ENCODE measurements around the gene WAS.
A peak's percentile ranks its signal among the peaks of the same experiment; 100 is the strongest.
"Not testable (repeated sequence)": the region's sequence is repeated elsewhere in the genome, so short reads cannot be mapped to it uniquely, and the experiment has no call there.

WAS gene

DNA sequence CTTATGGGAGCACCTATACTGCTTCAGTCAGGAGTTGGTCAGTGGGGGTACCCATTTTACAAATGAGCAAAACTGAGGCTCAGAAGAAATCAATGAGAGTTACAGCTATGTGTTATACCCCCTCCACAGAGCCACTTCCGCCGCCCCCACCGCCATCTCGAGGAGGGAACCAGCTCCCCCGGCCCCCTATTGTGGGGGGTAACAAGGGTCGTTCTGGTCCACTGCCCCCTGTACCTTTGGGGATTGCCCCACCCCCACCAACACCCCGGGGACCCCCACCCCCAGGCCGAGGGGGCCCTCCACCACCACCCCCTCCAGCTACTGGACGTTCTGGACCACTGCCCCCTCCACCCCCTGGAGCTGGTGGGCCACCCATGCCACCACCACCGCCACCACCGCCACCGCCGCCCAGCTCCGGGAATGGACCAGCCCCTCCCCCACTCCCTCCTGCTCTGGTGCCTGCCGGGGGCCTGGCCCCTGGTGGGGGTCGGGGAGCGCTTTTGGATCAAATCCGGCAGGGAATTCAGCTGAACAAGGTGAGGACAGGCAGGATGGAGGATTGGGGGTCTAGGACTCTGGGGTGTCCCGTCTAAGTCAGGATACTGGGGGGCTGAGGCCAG, 5.0 kb downstream of the WAS start:
- DNase-seq = no peak

DNA sequence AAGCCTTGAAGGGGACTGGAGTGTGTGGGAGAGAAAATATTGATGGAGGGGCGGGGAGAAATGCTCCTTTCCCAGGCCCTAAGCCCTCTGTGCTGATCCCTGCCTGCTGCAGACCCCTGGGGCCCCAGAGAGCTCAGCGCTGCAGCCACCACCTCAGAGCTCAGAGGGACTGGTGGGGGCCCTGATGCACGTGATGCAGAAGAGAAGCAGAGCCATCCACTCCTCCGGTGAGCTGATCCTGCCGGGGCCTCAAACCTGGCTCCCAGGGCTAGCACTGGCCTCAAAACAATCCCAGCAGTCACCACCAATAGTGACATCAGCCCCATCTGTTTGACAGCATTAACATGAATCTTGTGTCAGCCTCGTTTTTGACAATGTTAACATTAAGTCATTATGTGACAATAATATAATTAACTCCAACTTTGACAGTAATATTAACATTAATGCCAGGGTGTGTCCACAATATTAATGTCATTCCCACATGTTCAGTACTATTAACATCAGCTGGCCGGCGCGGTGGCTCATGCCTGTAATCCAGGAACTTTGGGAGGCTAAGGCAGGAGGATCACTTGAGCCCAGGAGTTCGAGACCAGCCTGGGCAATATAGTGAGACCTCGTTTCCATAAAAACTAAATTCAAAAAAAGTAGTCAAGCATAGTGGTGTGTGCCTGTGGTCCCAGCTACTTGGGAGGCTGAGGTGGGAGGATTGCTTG, 5.8 kb downstream of the WAS start:
- DNase-seq = no peak

DNA sequence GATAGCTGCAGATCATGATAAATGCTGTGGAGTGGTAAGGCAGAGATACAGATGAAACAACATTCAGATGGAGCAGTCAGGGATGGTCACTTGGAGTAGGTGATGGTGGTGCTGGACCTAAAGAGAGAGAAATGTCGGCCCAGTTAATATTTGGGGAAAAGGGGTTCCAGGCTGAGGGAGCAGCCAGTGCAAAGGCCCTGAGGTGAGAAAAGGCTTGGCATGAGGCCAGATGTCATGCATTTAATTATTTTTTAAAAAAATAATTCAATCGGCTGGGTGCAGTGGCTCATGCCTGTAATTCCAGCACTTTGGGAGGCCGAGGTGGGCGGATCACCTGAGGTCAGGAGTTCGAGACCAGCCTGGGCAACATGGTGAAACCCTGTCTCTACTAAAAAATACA, 8.1 kb downstream of the WAS start:
- DNase-seq = not testable (repeated sequence)

DNA sequence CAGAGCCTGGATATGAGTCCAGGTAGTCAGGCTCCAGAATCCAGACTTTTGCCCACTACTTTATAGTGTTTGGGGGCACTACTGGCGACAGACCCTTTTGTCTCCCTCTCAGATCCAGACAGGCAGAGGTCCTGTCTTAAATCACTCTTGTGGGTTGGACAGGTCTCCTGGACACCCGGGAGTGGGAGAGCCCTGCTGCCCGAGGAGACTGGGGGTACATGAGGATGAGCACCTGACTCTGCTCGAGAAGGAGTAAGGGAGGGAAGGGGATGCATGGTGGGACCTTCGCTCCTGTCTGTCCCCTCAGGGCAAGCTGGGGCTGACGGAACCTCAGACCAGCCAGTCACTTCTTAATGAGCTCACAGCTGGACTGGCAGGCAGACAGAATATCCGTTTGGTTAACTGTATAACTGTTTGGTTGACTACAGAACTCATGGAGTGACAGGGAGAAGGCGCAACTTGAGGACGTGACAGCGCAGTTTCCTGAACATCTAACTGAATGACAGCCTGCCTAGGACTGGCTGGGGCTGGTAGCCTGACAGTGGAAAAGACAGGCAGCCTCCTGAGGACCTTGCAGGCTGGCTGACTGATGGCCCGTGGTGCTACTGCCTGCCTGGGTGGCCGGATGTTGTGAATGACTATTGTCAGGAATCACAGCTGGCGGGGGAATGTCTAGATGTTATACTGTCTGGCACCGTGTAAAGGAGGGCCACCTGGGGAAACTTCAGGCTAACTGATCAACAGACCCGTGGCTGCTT, 11.4 kb downstream of the WAS start:
- DNase-seq = no peak

DNA sequence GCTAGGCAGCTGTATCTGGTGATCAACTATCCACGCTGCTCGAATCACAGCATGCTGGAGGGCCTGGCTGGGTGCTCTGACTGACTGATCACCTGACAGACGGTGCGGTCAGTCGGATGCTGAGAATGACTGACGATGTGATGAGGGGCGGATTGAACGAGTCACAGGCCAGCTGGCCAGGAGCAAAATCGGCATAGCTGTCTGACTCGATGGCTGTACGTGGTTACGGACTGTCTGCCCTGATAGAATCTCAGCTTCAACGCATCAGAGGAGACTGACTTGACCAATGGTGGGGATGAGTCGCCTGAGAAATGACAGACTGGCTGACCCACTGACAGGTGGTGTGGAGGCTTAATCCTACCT, 11.9 kb downstream of the WAS start:
- DNase-seq = no peak

DNA sequence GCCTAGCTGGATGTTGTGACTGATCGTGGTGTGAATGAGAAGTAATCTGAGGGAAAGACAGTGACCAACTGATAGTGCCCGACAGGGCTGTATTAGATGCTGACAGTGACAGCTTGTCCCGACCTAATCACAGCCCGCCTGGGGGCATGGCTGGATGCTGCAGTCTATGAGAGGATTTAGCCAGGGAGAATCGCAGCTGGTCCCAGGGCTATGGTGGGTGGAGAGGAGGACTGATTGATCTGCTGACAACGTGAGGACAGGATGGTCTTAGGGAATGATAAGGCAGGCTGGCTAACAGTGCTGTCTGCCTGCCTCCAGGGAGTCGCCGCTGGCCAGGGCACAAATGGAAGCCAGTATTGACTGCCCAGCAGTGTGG, 12.3 kb downstream of the WAS start:
- no peak for DNase-seq

DNA sequence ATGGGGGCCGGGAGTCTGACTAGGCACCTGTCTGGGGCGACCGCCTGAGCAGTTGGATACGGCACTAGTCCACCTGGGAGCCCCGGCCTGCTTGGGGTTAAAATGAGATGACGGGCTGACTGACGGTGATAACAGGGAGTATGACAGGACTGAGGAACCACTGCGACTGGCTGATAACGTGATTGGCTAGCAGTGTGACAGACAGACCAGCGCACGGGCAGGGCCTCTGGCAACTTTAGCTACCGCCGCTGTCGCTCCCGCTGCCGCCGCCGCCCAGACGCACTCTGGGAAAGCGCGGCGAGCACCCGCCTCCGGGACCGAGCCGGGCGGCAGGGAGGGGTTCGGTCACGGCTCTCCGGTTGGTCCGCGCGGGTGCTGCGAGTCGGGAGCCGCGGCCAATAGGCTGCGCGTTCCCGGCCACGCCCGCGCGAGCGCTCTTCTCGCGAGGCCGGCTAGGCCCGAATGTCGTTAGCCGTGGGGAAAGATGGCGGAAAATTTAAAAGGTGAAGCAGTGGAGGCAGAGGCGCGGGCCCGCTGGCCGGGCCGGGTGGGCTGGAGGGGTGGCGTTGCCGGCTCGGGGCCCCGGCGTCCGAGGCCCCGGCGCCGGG, 12.8 kb downstream of the WAS start, which contains the start of gene SUV39H1:
TSS of gene SUV39H1 (plus strand) at position 434 of the 608 bp plus-strand sequence. CDS start at position 485, 51 bp downstream.
- DNase-seq = peak; percentile 80

DNA sequence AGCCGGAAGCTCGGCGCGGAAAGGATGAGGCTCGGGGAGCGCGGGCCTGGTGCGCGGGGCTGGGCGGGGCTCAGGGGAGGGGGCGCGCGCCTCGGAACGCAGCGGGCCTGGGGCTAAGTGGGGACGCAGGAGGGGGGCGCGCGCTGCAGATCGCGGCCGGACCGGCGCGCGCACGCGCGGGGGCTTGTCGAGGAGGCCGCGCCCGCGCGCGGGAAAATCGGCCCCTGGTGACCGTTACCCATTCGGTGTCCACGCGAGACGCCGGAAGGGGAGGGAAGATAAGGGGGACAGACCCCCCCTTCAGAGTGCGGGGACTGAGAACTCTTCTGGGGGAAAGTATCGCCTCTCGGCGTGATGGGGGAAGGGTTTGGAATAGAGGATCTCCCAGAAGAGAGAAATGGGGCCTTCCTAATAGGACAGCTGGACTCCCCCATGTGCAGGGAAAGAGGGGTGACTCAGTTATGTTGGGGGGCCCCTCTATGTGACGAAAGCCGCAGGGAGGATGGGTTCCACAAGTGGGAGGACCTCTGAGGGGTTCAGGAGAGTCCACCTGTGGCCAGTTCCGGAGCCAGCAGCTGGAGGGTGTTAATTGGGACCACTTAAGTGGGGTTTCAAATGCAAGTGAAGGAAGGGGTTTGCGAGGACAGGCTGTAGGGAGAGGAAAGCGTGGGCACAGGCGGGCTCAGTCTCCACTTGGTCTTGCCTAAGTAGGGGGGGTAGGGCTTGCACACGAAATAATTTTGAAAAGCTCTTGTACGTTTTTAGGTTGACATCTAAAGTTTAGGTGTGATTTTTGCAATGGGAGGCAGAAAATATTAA, 13.5 kb downstream of the WAS start:
- no peak for DNase-seq

DNA sequence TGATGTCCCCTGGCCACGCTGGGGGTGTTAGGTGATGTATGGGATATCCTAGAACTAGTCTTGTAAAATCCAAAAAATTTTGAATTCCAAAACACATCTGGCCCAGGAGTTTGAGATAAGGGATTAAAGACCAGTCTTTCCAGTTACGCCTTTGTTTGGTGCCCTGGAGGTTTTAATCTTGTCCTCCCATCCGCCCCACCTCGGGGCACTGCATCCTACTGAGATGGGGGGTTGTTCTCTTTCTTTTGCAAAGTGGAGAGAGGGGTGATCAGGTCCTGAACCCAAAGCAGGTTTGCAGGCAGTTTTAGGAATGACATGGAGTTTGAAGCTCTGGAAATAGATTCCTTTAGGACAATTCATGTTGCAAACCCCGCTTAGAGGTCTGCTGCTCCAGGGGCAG, 14.7 kb downstream of the WAS start:
- no peak for DNase-seq

DNA sequence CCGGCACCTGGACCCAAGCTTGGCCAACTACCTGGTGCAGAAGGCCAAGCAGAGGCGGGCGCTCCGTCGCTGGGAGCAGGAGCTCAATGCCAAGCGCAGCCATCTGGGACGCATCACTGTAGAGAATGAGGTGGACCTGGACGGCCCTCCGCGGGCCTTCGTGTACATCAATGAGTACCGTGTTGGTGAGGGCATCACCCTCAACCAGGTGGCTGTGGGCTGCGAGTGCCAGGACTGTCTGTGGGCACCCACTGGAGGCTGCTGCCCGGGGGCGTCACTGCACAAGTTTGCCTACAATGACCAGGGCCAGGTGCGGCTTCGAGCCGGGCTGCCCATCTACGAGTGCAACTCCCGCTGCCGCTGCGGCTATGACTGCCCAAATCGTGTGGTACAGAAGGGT, 16.6 kb downstream of the WAS start:
- DNase-seq = no peak

DNA sequence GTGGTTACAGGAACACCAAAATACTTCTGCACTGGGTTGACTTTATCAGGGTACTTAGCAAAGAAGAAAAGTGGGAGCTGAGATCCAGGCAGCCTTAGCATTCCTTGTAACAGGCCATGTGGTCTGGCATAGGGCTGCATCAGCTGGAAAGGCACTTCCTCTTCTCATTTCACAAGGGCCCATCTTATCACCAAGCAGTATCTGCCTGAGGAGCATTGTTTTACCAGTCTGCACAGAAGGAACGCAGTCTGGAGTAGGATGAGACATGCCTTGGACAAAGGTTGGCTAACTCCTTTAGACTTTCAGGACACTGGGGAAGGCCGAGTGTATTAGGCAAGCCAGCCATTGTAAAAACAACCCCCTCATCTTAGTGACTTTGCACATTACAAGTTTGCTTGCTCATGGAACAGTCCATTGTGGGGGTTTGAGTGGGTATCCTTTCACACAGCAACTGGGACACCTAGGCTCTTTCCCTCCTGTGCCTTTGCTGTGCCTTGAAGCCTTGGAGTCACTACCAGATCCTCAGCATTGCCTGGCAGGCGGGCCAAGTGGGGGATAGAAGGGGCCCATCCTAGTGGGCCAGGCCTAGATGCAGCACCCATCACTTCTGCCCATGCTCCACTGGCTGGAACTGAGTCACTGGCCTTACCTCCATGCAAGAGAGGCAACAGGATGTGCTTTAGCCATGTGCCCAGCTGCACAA, 17.5 kb downstream of the WAS start:
- no peak for DNase-seq

DNA sequence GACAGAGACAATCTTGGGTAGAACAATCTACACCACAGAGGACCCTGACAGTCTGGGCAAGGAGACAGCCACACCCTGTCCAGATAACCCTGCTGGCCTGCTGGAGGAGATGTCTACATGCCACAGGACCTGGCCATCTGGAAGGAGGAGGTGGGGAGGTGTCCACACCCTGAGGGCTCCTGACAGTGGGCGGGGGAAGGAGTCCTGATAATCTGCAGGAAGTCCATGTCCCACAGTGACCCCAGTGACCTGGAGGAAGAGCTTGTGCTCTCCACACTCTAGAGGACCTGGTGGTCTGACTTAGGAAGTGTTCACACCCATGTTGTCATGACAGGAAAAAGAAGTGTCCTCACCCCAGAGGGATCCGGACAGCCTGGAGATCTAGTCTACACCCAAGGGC, 18.4 kb downstream of the WAS start:
- DNase-seq = no peak

DNA sequence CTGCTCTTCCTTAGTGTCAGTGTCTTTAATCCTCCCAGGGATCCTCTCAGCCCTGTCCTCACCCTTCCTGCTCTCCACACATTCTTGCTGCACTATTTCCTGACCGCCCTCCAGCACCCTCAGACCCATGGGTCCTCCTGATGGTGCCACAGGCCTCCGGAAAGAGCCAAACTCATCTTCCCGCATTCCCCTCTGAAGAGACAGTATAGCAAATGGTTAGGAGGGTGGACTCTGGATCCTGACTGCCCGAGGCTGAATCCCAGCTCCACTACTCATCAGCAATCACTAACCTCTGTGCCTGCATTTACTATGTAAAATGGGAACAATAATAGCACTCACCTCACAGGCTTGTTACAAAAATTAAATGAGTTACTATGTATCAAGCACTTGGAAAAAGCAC, 19.1 kb downstream of the WAS start:
- no peak for DNase-seq

DNA sequence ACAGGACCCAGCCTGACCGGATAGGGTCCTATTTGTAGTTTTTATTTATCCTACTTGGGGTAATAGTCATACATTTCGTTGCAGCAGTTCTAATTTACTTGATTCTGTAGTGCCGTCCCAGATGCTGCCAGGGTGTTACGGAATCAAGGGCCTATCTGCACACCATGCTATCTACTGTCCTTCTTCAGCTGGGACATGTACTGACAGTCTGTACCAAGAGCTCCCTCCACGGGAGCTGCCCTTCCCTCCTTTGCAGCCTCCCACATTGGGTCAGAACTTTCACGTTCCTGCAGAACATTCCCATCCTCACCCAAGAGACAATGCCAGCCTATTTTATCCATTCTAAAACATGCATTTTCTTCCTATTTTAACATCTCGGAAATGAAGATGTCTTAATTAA, 19.6 kb downstream of the WAS start:
- no peak for DNase-seq

DNA sequence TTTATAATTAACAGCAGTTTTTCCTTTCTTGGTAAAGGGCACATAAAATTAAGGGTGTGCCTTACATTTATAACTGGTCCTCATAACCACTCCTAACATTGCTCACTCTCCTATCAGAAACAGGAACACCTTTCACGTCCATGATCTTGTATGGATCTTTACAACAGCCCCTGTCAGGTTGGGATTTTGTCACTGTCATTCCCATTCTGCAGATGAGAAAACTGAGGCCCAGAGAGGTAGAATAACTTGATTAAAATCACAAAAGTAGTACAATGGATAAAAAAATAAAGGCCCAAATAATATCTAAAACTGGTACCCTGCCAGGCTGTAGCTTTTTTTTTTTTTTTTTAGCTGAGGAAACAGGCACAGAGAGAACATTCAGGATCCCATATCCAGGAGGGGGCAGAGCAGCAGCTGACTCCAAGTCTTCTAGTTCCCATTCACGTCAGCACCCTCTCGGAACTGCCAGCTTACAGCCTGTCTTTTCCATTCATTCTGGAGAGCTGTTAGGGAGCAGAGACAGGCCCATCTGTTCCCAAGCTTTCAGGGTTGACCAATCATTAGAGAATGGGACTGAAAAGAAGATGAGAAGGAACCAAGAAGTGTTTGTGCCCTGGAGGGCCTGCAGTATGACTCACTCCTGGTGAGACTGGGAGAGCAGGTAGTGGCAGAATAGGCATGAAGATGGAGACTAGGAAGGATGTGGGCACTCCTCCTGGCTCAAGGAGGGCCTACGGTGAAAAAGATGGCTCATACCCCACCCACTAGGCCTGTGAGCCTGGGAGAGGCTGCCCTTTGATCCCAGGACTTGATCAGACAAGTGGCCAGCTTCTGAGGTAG, 20.3 kb downstream of the WAS start:
- DNase-seq = no peak

DNA sequence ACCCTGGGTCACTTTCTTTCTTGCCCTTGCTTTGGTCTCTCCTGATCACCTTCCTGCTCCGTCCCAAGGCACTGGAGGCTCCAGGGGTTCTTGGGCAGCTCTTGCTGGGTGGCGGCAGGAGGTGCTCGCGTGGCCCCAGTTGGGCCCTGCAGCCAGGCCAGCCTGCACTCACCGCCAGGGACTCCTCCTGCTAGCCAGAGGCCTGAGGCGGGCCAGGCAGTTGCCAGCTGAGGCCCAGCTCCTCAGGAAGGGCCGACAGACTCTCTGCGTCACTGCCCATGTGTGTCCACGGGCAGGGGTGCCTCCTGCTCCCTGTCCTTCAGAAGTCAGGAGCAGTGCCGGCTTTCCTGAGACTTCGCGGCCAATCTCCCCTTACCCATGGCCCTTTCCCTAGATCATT, 22.3 kb downstream of the WAS start:
- DNase-seq = no peak

DNA sequence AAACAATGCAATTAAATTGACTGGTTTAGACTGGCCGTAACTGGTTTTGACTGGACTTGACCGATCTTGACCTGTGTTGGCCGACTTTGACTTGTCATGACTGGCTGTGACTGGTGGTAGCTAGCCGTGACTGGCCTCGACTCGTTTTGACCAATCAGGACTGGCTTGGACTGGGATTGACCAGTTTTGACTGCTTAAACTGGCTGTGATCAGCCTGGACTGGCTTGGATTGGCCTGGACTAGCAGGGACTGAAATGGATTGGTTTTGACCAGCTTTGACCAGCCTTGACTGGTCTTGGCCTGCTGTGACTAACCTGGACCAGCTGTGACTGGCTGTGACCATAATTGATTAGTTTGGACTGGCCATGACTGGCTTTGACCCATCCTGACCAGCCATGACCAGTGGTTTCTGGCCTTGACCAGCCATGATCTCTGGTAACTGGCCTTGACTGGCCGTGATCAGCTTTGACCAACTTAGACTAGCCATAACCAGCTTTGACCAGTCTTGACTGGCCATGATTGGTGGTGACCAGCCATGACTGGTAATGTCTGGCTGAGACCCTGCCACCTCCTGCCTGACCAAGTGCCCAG, 26.0 kb downstream of the WAS start:
- no peak for DNase-seq

DNA sequence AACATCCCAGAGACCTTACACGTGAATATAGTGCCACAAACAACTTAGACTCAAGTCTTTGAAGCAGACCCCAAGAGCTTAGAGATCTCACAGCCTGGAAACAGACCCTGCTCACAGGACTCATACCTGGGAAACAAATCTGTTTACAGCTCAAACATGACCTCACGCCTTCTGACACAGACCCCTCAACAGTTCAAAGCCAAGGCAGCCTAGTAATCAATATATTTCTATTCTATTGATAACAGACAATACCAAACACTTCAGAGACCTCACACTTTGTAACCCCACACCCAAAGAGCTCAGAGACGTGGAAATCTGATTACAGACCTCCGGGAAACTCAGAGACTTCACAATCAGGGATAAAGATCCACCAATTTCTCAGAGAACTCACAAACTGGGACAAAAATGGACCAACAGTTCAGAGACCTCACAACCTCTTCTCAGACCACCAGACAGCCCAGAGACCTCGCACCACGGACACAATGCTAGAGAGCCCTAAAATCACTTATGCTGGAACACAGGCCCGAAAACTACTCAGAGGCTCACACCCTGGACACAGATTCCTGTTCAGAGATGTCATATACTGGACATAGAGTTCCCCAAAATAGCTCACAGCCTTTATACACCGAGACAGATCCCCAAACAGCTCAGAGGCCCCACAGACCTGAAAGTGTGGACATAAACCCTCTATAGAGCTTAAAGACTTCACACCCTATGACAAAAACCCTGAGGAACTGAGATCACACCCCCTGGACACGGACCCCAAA, 27.7 kb downstream of the WAS start:
- DNase-seq = no peak

DNA sequence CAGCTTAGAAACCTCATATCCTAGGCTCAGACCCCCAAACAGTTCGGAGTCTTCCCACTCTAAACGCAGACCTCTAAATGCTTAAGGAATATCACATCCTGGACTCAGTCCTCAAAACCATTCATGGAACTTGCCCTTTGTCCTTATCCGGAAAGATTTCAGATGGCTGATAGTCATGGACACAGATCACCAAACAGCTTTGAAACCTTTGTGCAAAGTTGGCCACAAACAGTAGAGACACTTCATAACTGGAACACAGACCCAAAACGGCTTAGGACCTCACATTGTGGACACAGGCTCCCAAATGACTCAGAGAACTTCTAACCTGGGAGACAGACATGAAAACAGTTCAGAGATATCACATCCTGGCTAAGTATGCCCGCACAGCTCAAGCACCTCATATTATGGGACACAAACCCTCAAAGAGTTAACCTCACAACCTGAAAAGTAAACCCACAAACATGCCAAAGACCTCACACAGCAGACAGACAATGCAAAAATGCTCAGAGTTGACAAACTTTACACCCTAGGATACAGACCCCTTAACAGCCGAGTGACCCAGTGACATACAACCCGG, 28.4 kb downstream of the WAS start:
- no peak for DNase-seq

DNA sequence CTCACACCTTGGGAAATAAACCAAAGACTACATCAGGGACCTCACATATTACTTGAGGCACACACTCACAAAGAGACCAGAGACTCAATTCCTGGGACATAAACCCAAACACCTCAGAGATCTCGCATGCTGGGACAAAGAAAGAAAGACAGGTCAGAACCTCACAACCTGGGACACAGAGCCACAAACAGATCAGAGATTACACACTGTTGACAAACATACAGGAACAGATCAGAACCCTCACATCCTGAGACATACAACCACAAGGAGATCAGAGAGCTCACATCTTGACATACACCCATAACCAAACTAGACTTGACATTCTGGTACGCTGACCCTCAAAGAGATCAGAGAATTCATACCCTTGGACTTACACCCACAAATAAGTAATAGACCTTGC, 30.2 kb downstream of the WAS start:
- DNase-seq = no peak

Data from activated CD8-positive, alpha-beta memory T cell treated with anti-CD3 and anti-CD28 coated beads, Interleukin-2, amount 50 U/mL, for 4 hours (primary cell).